Heart left ventricle (tissue), 16 donors: ENCODE measurements around the gene HHIPL1. TPM values are rescaled to one million over a fixed set of nuclear protein-coding genes. Genes with fewer than 3 reads are reported as not detected.

ENCODE experiments used
- ATAC-seq, 4 donors: fragments of 200-7000 bp; cut with Tn5 transposase; one replicate each; pipeline ENCODE4 v1.9.1; 2020 to 2022; ENCODE audit warnings: moderate library complexity in 4 of 4, mild to moderate bottlenecking in 3 of 4, moderate number of reproducible peaks in 1 of 4
- DNase-seq, 5 donors: peaks; one replicate each; pipeline ENCODE4 v3.0.0-alpha.2; 2020
- H3K27ac ChIP-seq, 12 donors: fragments of 200-600 bp; sonication (generic) in 4 of 12; one replicate each; pipeline versions ENCODE4 v1.5.0 to v1.8.0; 2016 to 2022; ENCODE audit warnings: mild to moderate bottlenecking in 2 of 12
- H3K27me3 ChIP-seq, 9 donors: fragments of 200-600 bp; sonication (generic) in 2 of 9; one replicate each; pipeline versions ENCODE4 v1.5.1 to v1.8.0; 2016 to 2022; ENCODE audit warnings: mild to moderate bottlenecking in 3 of 9
- H3K36me3 ChIP-seq, 9 donors: fragments of 200-600 bp; sonication (generic) in 2 of 9; one replicate each; pipeline versions ENCODE4 v1.5.0 to v1.8.0; 2018 to 2022; ENCODE audit warnings: mild to moderate bottlenecking in 2 of 9
- H3K4me1 ChIP-seq, 12 donors: fragments of 200-600 bp; sonication (generic) in 4 of 12; one replicate each; pipeline versions ENCODE4 v1.5.0 to v1.8.0; 2016 to 2022; ENCODE audit warnings: mild to moderate bottlenecking in 3 of 12
- H3K4me3 ChIP-seq, 12 donors: fragments of 200-600 bp; sonication (generic) in 4 of 12; one replicate each; pipeline versions ENCODE4 v1.5.0 to v1.8.0; 2017 to 2022; ENCODE audit warnings: mild to moderate bottlenecking in 9 of 12, moderate library complexity in 4 of 12
- H3K9me3 ChIP-seq, 12 donors: fragments of 200-600 bp; sonication (generic) in 4 of 12; one replicate each; pipeline versions ENCODE4 v1.5.0 to v1.8.0; 2016 to 2022; ENCODE audit warnings: mild to moderate bottlenecking in 1 of 12
- CTCF ChIP-seq, 12 donors: fragments of 200-600 bp; sonication (generic) in 4 of 12; IDR thresholded peaks; one replicate each; pipeline versions ENCODE4 v1.5.0 to v1.8.0; 2018 to 2022; ENCODE audit warnings: antibody characterized with exemption in 12 of 12, mild to moderate bottlenecking in 5 of 12
- POLR2A ChIP-seq, 2 donors: fragments of 450-650 bp; IDR thresholded peaks; one replicate each; pipeline ENCODE4 v1.6.1; 2017; ENCODE audit warnings: antibody characterized with exemption in 2 of 2, mild to moderate bottlenecking in 2 of 2, moderate library complexity in 2 of 2
- WGBS, 4 donors: extraction: QIAGEN DNeasy Blood & Tissue Kit in 2 of 4; methylation state at CpG; one replicate each; pipeline versions ENCODE4 v1.1.5 to v1.1.7; 2013 to 2018; 5-methylcytosine and 5-hydroxymethylcytosine counted together
- intact Hi-C, 10 donors: fragments of 100-400 bp; cut with DNase I; formaldehyde crosslinking; loops; one replicate each; pipeline versions ENCODE4 v1.11.1 to v1.14.2; 2022
- polyA plus RNA-seq, 2 donors: library from polyadenylated mRNA; stranded (reverse); fragments of 200-250 nt; gene quantifications; one replicate each; pipeline ENCODE4 v1.2.3, GENCODE V29; 2013
- total RNA-seq, 9 donors: library from RNA; depleted of rRNA in 2 of 9; stranded (reverse); fragments of >200 nt in 2 of 9; fragmentation: NEBNext Ultra II Directional in 3 of 9; extraction: Animal tissue kit (Norgen Biotek cat#: 25700) in 3 of 9; gene quantifications; one replicate each; pipeline versions ENCODE4 v1.1.0 to v1.2.4, GENCODE V29; 2016 to 2023
- donor health status: ischemic (EF 13 %, LVEDD 7.1; RV severe dilation, severe dysfunction).
- donor health status: healthy with polysubstance abuse.
- donor health status: DM: no; HTN: yes; CAD: no.
- donor health status: DM: no; HTN: no; CAD: no.
- donor health status: ischemic (EF 25% LVEDD 6.9; RV normal size, moderate dysfunction).
- donor health status: ischemic (EF 25% LVEDD 5.7; RV mildly dilated, moderate dysfunction).
- donor health status: healthy.
- donor health status: DM: yes; HTN: yes; CAD: no.
- donor health status: ischemic (EF 35%, LVEDD 5.7; RV mildly dilated, moderate dysfunction).
- donor health status: nonischemic (EF 11% LVEDD 7.7; RV severe dilation, severe dysfunction).
- donor health status: DM: yes; HTN: yes; CAD: no.
- donor health status: PGD.
- donor health status: ischemic (EF 29% LVEDD 5.4; RV normal size, mild dysfunction).
- donor health status: nonischemic (EF 23%, LVEDD 6.1; RV moderate dilation, normal function).

The HHIPL1 gene
- total and polyA plus RNA-seq, 11 donors: 0.34 to 3.1 (median 1.1) TPM

GRCh38 chr14:99602788-99603415, 42.0 kb upstream of the HHIPL1 start:
- peak in 1 of 12 donors; percentile 13 for TF ChIP-seq CTCF (IDR thresholded peaks at IDR 0.05)
- no peak for TF ChIP-seq POLR2A (IDR thresholded peaks at IDR 0.05)
- Histone ChIP-seq H3K4me1 (peaks cover 19 to 76% (median 60%) of the 10 kb centered on the region in 12 donors), H3K27me3 (peaks cover 0 to 22% (median 0%) of the 10 kb centered on the region in 9 donors), H3K36me3 (no peaks in the 10 kb centered on the region), H3K4me3 (peak overlapping the region; percentile 23 to 93 (median 72)), H3K9me3 (no peaks in the 10 kb centered on the region), H3K27ac (peak overlapping the region in 10 of 12 donors; percentile 49 to 79 (median 68))
- DNase-seq (no peak), ATAC-seq (no peak)
- intact Hi-C loops: loop anchor here in 9 of 10 donors (2.0 to 10.0 kb wide), 7 partner anchors 36 to 78 kb away; no protein-coding TSS in a partner anchor
- WGBS, 4 donors: 18 to 30% (median 27%) methylated on average over 7 to 53 of the region's 53 CpGs

GRCh38 chr14:99603471-99604277, 41.3 kb upstream of the HHIPL1 start, which contains the start of gene CCDC85C:
Gene CCDC85C, minus strand, starts transcription at chr14:99604207. Its CDS starts 248 bp downstream, at chr14:99603959.
- Histone ChIP-seq H3K4me1 (peaks cover 14 to 68% (median 52%) of the 10 kb centered on the region in 12 donors), H3K27ac (peak within 1 kb of the TSS; percentile 75 to 96 (median 91)), H3K9me3 (no peaks in the 10 kb centered on the region), H3K27me3 (peaks cover 0 to 22% (median 0%) of the 10 kb centered on the region in 9 donors), H3K36me3 (no peaks in the 10 kb centered on the region), H3K4me3 (peak within 1 kb of the TSS; percentile 42 to 93 (median 82))
- ATAC-seq (no peak), DNase-seq (no peak)
- TF ChIP-seq CTCF (IDR thresholded peaks at IDR 0.05) (no peak), POLR2A (IDR thresholded peaks at IDR 0.05) (no peak)
- intact Hi-C loops: loop anchor here in 9 of 10 donors (2.0 to 10.0 kb wide), 7 partner anchors 36 to 79 kb away; no protein-coding TSS in a partner anchor
- 1 to 3% (median 2%) methylated on average over 9 to 128 of the region's 128 CpGs for WGBS, 4 donors

GRCh38 chr14:99604278-99604765, 40.6 kb upstream of the HHIPL1 start:
- TF ChIP-seq POLR2A (IDR thresholded peaks at IDR 0.05) (peak in 1 of 2 donors; percentile 46), CTCF (IDR thresholded peaks at IDR 0.05) (no peak)
- peaks cover 14 to 62% (median 46%) of the 10 kb centered on the region in 12 donors for H3K4me1 ChIP-seq
- 0 to 1% (median 1%) methylated on average over 18 to 65 of the region's 65 CpGs for WGBS, 4 donors
- DNase-seq: peak; percentile 95 to 97 (median 96)
- intact Hi-C loops: loop anchor here in 8 of 10 donors (5.0 to 10.0 kb wide), 5 partner anchors 37 to 77 kb away; no protein-coding TSS in a partner anchor
- no peaks in the 10 kb centered on the region for H3K36me3 ChIP-seq
- H3K9me3 ChIP-seq: no peaks in the 10 kb centered on the region
- H3K27ac ChIP-seq: peak overlapping the region; percentile 75 to 96 (median 91)
- peak; percentile 92 to 95 (median 94) for ATAC-seq
- peak overlapping the region; percentile 42 to 93 (median 82) for H3K4me3 ChIP-seq
- H3K27me3 ChIP-seq: peaks cover 0 to 22% (median 0%) of the 10 kb centered on the region in 9 donors
